NCI-H1092 (cell line): ENCODE results near the gene RPL35.

Source experiments
- DNase-seq: peaks from one replicate; lab custom pipeline; 2025; lab: John Stamatoyannopoulos, UW

The RPL35 gene

GRCh38 chr9:124861342-124862229 is at the start of gene RPL35, which contains the start of gene ARPC5L:
Gene RPL35, minus strand, starts transcription at chr9:124861957. Its CDS starts 45 bp downstream, at chr9:124861912.
Gene ARPC5L, plus strand, starts transcription at chr9:124862130. Its CDS starts 7,161 bp downstream, at chr9:124869291.
- peak; percentile 92 for DNase-seq

DNA sequence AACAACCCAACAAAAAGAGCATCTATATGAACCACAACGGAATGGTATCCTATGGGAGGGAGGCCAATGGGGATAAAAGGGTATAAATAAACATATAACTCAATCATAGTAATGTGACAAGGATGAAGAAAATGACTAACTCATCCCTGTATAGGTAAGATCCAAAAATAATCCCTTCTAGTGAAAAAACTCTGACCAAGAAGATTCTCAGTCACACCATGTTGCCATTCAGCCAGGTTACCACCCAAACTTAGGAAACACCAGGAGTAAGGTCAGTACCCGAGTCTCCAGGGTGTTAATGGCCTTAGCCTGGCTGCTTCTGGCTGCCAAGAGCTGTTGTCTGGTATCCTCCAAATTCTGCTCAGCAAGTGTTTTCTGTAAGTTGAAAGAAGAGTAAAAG is 46.3 kb upstream of the RPL35 start:
- DNase-seq: no peak

DNA sequence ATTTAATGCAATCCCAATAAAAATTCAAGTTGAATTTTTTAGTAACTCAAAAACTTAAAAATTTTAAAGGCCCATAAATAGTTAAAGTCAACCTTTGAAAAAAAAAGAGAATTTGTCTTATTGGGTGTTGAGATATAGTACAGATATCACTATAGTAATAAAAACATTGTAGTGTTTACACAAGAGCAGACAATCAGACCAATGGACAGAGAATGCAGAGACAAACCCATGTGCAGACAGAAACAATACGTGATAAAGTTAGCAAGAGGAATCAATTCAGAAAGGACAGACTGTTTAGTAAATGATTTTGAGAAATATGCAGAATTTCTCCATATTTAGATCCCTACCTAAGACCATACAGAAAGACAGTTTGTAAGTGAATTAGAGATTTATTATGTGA is 45.2 kb upstream of the RPL35 start:
- no peak for DNase-seq

GRCh38 chr9:124899845-124900244 is 38.1 kb upstream of the RPL35 start:
- no peak for DNase-seq

- no peak for DNase-seq
Measured at GRCh38 chr9:124897570-124898460, 36.1 kb upstream of the RPL35 start.

DNA sequence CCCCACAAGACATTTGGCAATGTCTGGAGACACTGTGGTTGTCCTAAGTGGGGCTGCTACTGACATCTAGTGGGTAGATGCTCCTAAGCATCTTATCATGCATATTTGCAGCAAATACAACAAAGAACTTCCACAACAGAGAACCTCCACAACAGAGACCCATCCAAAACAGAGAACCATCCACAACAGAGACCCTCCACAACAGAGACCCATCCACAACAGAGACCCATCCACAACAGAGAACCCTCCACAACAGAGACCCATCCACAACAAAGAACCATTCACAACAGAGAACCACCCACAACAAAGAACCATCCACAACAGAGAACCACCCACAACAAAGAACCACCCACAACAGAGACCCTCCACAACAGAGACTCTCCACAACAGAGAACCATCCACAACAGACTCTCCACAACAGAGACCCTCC is 33.0 kb upstream of the RPL35 start:
- DNase-seq: no peak

- DNase-seq: no peak
Measured at GRCh38 chr9:124894035-124894740, 32.4 kb upstream of the RPL35 start.

DNA sequence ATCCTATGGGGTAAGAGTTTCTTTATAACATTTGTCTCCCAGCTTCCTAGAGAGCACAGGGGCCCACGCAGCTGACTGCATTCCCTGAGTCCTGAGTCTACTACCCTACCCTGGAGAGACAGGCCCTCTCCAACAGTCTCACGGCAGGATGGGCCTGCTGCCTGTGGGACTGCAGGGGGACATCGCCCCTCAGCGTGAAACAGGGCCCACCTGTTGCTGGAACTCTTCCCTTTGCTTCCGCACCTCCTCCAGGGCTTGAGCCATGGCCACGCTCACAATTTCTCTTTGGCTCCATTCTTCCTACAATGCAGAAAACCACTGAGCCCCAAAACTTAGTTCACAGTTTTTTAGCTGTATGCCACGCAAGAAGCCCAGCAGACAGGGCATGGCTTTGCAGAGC is 28.4 kb upstream of the RPL35 start:
- no peak for DNase-seq

GRCh38 chr9:124889006-124889405 is 27.2 kb upstream of the RPL35 start:
- DNase-seq: no peak

GRCh38 chr9:124887832-124888231 is 26.1 kb upstream of the RPL35 start:
- no peak for DNase-seq

DNA sequence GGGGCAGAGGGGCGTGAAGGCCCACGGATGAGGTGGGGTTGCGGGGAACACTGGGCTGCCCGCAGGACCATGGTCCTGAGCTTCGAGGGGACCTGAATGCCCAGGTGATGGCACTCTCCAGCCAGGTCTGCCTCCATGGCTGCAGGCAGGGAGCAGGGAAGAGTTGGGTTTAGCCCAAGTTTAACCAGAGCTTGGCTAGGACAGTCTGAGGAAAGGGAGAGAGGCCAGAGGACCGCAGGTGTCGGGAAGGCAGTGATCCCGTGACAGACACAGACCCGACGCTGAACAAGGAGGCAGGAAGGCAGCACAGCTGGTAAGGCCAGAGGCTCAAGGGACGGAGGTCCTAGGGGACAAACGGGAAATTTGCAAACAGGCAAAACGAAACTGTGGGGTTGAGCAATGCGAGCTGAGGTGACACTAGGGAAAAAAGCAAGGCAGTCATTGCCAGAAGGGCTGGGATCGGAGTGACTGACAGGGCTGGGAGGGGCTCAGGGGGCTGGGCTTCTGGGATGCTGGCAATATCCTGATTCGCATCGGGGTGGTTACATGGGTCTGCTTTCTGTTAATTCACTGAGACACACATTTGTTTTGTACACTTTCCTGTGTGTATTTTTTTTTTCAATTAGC is 25.2 kb upstream of the RPL35 start:
- DNase-seq: no peak

- DNase-seq: no peak
Measured at GRCh38 chr9:124886461-124886860, 24.7 kb upstream of the RPL35 start.

DNA sequence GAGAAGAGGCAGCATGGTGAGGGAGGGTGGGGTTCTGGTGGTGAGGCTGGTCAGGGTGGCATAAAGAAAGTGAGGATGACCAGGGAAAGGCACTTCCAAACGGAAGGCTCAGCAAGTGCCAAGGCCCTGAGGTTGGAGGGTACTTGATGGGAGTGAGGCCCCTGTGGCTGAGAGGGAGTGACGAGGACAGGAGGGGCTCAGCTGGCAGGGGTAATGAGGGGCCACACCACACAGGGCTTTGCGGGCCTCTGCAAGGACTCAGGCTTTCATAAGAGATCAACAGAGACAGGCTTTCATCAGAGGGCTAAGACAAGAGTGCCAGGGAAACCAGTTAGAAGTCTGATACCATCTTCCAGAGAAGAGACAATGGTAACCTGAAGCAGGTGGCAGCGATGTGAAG is 23.8 kb upstream of the RPL35 start:
- no peak for DNase-seq

- DNase-seq: no peak
Measured at GRCh38 chr9:124884376-124884775, 22.6 kb upstream of the RPL35 start.

DNA sequence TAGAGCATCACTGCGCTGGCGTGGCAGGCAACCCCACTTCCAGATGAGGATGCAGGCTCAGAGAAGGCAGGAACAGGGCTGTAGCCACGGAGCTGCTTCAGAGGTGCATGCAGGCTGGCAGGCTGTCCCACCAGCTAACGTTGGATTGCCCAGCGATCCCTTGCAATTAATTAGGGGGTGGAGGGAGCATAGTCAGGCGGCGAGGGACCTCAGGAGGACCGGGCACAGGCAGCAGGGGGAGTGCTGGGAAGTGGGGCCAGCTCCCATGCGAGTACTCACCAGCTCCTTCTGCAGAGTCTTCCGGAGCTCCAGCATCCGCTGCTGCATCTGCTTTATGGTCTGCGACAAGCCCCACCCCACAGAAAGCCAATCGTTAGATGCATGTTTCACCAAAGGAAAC is 20.5 kb upstream of the RPL35 start:
- DNase-seq: no peak

DNA sequence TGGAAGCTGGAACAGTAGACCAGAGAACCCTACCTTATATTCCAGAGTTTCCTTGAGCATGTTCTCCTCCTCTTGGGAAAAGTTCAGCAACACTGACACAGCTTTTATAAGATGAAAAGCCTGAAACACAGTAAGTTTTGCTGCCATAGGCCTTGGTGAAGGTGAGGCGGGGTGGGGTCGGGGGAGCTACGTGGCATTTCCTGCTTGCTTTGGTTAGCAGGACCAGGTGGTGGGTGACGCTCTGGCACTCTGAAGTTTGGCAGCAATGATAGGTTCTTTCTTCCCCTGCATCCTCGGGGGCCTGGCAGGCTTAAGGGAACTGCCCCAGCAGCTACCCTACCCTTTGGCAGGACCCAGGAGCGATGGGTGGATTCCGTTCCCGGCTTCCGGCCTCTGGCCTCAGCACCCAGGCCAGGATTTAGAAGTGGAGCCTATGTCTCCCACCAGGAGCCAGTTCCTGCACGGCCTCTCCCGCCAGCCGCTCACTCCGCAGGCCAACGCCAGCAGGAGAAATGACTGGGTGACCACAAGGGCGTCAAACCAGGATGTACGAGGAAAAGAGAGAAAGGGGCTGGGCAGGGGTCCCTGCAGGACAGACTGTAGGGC is 19.5 kb upstream of the RPL35 start:
- no peak for DNase-seq

GRCh38 chr9:124880501-124880900 is 18.7 kb upstream of the RPL35 start:
- DNase-seq: no peak

DNA sequence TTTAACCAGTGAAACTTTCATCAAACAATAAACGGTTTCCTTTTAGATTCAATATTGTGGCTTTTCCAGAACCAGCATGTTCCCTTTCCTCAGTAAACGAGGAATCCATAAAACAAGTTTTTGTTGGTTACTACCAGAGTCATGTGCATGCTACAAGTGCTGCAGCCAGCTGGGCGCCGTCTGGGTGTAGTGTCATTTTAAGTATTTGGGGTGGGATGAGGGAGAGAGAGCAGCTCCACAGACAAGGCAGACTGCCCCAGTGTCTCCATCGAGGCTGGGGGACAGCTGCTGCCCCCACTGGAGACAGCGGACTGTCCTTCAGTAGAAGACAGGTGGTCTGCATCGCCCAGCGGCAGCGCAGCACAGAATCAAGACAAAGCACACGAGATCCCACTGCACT is 17.5 kb upstream of the RPL35 start:
- DNase-seq: no peak

GRCh38 chr9:124878518-124878917 is 16.8 kb upstream of the RPL35 start:
- no peak for DNase-seq

DNA sequence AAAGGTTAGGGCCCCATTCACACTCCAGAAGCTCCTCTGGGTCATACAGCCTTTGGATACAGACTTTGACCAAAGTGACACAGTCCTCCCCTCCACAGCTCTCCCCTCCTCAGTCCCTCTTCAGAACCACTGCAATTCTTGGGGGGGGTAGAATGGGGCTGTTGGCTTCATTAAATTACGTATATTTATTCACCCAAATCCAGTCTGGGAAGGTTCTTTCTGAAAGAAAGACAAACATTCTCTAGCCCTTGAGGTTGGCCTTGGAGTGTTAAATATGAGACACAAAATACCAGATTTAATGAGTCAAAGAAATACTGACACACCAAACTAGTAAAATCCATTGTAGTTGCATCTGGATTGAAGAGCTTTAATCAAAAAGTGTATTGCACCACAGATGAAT is 16.3 kb upstream of the RPL35 start:
- DNase-seq: no peak
